AG08395 (cell line): Measurements from ENCODE around the gene VAT1L.
"Not testable (repeated sequence)": the region's sequence is repeated elsewhere in the genome, so short reads cannot be mapped to it uniquely, and the experiment has no call there.

Experiments used
- DNase-seq: peaks from one replicate; pipeline ENCODE4 v3.0.0; 2012; ENCODE audit warnings: mixed read lengths, low spot score

The VAT1L gene

GRCh38 chr16:77956231-77956630, 167.9 kb downstream of the VAT1L start:
- no peak for DNase-seq

- no peak for DNase-seq
These were observed 172.4 kb downstream of the VAT1L start for GRCh38 chr16:77960766-77961165.

DNA sequence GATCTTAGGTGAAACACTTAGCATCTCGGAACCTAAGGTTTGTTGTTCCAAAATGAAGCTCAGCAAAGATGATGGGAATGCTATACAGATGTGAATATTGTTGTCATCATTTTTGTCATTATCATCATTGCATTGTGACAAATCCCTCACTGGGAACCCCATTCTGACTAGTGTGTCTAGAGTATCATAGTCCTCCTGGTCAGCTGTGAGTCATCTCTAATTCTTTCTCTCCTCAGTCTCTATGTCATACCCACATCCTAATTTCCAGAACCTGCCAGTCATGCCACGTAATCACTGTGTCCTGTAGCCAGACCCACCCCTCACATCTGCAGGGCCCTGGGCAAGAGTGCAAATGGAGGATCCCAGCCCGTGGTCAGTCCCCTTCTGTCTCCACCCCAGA, 173.4 kb downstream of the VAT1L start:
- peak; percentile 31 for DNase-seq

- DNase-seq: no peak
These were observed 174.3 kb downstream of the VAT1L start for GRCh38 chr16:77962689-77963088.

DNA sequence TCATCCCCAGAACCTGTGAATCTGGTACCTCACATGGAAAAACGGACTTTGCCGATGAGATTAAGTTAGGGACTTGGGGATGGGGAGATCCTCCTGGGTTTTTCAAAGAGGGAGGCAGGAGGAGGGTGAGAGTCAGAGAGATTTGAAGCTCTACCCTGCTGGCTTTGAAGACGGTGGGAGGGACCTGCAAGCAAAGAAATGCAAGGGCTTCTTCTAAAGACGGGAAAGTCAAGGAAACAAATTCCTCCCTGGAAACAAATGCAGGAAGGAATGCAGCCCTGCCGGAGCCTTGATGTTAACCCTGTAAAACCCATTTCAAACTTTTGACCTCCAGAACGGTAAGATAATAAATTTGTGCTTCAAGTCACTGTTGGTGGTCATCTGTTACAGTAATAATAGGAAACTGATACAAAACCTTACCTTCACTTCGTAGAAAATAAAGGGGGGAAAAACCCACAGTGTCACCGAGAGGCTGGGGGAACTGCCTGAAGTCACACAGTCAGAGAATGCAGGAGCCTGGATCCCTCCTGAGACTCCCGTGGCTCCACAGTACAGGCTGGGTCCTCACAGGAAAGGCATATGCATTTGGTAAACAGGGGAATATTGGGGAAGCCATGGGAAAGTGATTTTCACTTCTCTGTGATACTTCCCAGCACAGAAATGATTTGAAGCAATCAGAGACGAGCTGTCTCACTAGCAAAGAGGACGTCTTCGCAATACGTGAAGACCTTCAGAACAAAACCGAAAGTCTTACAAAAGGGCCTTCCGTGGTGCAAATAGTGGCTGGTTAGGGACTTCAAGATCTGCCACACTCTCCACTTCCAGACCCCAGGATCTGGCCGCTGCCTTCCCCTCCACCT, 175.1 kb downstream of the VAT1L start:
- no peak for DNase-seq

GRCh38 chr16:77965346-77965745, 177.0 kb downstream of the VAT1L start:
- DNase-seq: no peak

- DNase-seq: no peak
These were observed 178.9 kb downstream of the VAT1L start for GRCh38 chr16:77967054-77967904.

GRCh38 chr16:77969861-77970260, 181.5 kb downstream of the VAT1L start:
- DNase-seq: no peak

- no peak for DNase-seq
These were observed 182.0 kb downstream of the VAT1L start for GRCh38 chr16:77970371-77970770.

- DNase-seq: peak; percentile 80
These were observed 183.1 kb downstream of the VAT1L start for GRCh38 chr16:77971306-77972061.

DNA sequence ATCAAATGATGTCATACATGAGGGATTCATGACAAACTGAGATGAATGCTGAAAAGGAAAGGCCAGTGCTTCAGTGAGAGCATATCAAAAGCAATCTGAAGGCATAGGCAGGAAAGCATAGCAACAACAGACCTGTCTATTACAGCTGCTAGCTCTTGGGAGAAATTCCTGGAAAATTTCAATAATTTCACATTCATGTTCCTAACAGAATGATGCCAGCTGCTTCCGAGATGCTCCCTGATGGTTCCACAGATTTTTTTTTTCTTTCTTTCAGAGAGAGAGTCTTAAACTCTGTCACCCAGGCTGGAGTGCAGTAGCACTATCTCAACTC, 183.7 kb downstream of the VAT1L start:
- no peak for DNase-seq

GRCh38 chr16:77974883-77975282, 186.5 kb downstream of the VAT1L start:
- DNase-seq: no peak

DNA sequence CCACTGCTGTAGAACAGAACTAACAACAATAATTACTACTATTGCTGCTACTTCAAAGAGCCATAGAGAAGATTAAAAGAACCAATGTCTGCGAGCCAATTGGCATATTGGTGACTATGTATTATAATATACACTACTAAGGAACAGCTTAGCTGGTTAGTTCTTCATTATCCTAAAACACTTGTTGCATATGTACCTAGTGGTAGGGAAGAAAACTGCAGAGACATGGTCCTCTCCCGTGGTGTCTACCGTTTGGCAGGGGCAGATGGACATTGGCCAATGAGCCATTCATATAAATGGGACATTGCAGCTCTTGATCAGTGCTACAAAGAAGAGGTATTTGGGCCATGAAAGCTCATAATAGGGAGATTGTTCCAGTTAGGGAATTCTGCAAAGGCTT, 187.6 kb downstream of the VAT1L start:
- DNase-seq: no peak

- DNase-seq: no peak
These were observed 189.0 kb downstream of the VAT1L start for GRCh38 chr16:77977339-77977738.

DNA sequence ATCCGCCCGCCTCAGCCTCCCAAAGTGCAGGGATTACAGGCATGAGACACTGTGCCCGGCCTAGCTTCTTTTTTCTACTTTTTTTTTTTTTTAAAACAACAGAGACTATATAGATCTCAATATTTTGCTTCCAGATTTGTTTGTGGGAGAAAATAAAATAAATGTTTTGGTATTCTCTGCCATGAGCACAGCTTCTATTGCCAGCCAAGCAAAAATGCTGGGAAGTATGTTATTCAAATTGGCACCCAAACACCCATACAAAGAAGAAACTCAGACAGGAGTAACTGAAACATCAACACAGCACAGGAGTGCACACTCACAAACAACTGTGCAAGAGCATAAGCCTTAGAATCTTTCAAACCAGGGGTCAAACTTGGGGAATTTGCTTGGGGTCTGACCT, 196.7 kb downstream of the VAT1L start:
- no peak for DNase-seq

GRCh38 chr16:77986011-77986740, 197.8 kb downstream of the VAT1L start:
- DNase-seq: no peak

- no peak for DNase-seq
These were observed 199.4 kb downstream of the VAT1L start for GRCh38 chr16:77987810-77988209.

DNA sequence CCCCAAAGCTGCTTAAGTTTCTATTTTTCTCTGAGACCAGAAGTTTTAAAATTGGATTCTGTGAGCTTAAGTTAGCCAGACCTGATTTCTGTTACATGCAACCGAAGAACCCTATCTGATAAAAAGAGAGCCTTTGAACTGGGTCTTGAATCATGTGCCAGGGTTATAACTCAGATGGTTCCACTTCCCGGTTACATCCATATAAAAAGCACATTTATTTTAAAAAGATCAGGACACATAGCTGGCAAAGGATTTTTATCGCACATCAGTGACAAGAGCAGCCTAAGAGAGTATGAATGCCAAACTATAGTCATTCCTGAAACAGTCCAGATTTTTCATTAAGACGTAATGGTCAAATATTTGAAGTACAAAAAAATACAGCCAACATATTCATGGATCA, 201.5 kb downstream of the VAT1L start:
- DNase-seq: no peak

- DNase-seq: no peak
These were observed 203.3 kb downstream of the VAT1L start for GRCh38 chr16:77991701-77992100.

DNA sequence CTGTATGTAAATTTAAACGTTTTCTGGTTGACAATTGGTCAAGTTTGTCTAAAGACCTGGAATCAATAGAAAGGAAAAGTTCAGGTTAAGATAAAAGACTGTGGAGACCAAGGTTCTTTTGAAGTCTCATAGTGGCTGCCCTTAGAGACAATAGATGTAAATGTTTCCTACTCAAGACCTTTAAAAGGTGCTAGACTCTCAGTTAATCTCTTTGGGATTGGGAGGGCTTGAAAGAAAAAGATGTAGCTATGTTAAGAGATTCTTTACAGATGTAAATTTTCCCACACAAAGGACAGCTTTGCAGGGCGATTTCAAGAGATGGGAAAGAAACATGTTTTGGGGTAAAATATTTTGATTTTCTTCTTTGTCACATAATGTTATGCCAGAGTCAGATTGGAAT, 204.0 kb downstream of the VAT1L start:
- DNase-seq: not testable (repeated sequence)

DNA sequence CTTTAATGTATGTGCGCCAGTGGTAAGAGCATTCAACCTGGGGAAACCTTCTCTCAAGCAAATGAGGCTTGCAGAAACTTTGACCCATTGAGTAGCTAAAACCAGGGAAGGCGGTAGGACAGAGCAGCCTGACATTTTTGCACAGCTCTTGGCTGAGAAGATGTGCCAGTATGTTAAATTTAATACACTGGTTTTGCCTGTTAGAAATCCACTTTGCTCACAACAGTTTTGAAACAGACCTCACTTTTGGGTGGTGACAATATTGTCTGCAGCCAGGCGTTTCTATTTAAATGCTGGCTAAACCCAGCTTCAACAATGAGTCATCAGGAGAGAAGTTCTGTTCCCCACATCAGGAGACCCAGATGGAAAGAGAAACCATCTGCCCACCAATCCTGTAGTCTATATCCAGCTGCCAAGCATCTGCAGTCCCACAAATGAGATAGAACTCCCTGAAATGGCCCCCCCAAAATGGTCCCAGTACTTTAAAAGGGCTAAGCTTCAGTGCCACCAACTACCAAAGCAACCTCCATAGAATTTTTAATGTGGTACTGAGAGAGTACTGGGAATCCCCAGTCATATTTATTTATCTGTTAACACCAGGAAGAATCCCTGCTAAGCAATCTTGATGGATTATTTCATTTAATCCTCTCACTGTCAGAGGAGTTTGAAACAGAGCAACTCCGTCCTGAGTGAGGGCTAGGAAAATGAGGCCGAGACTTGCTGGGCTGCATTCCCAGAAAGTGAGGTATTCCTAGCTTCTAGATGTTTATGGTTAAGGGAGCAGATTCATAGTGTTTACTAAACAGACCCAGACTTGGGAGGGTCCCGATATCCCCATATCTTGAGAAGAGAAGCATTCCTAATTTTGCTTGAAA, 205.0 kb downstream of the VAT1L start:
- peak; percentile 82 for DNase-seq
